GM12891 (cell line): ENCODE data around the gene STIM1.
"Not testable (repeated sequence)": the region's sequence is repeated elsewhere in the genome, so short reads cannot be mapped to it uniquely, and the experiment has no call there.

Source experiments
- DNase-seq: peaks from one replicate; pipeline ENCODE4 v3.0.0; 2011; ENCODE audit warnings: low spot score; ENCODE audit not compliant: insufficient read length
- FAIRE-seq: peaks from 2 replicates; lab custom pipeline; 2011; peaks lifted over from hg19 to GRCh38; lab: Jason Lieb, UNC
- PAX5 ChIP-seq: IDR thresholded peaks from 2 replicates; pipeline ENCODE4 v1.6.1; 2011; ENCODE audit warnings: low read length, moderate library complexity, mild to moderate bottlenecking; ENCODE audit not compliant: insufficient read depth, severe bottlenecking
- POLR2A ChIP-seq: IDR thresholded peaks from 2 replicates; pipeline ENCODE4 v1.6.1; 2011; ENCODE audit warnings: low read depth, low read length, control low read depth
- POLR2AphosphoS5 ChIP-seq: IDR thresholded peaks from 2 replicates; pipeline ENCODE4 v1.6.1; 2011; ENCODE audit warnings: low read depth, low read length, control low read depth
- POU2F2 ChIP-seq: IDR thresholded peaks from 2 replicates; pipeline ENCODE4 v1.6.1; 2011; ENCODE audit warnings: low read depth, mild to moderate bottlenecking, control low read depth, low read length, moderate library complexity
- SPI1 ChIP-seq: IDR thresholded peaks from 2 replicates; pipeline ENCODE4 v1.6.1; 2011; ENCODE audit warnings: low read depth, low read length, control low read depth
- TAF1 ChIP-seq: IDR thresholded peaks from 2 replicates; pipeline ENCODE4 v1.6.1; 2011; ENCODE audit warnings: low read depth, low read length, control low read depth

The STIM1 gene

DNA sequence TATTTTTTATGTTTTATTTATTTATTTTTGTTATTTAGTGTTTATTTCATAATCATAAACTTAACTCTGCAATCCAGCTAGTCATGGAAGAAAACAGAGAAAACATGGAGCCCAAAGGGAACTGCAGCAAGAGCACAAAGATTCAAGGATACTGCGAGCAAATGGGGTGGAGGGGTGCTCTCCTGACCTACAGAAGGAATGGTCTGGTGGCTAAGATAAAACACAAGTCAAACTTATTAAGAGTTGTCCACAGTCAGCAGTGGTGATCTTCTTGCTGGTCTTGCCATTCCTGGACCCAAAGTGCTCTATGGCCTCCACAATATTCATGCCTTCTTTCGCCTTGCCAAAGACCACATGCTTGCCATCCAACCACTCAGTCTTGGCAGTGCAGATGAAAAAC is 36.7 kb downstream of the STIM1 start:
- FAIRE-seq (no peak), DNase-seq (no peak)
- no peak for TF ChIP-seq PAX5
- no peak for TF ChIP-seq POLR2AphosphoS5
- no peak for TF ChIP-seq POU2F2
- TF ChIP-seq TAF1, result no peak
- TF ChIP-seq SPI1, result no peak
- TF ChIP-seq POLR2A, result no peak

DNA sequence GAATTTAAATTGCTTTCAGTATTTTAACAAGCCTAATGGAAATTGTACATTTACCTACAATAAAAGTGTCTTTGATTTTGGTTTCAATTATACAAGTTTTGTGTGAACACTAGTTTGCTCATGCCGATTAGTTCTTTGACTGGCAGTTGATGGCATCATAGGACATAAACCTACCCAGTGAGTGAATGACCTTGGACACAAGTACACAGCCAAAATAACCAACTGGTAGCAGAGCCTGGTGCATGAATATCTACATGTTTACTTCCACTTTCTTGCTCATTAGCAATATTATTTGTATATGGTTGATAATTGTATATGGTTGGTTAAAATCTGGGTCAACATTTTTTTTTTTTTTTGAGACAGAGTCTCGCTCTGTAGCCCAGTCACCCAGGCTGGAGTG is 37.8 kb downstream of the STIM1 start:
- TF ChIP-seq POU2F2, result no peak
- no peak for TF ChIP-seq POLR2AphosphoS5
- DNase-seq, result no peak
- FAIRE-seq, result peak; percentile 69

DNA sequence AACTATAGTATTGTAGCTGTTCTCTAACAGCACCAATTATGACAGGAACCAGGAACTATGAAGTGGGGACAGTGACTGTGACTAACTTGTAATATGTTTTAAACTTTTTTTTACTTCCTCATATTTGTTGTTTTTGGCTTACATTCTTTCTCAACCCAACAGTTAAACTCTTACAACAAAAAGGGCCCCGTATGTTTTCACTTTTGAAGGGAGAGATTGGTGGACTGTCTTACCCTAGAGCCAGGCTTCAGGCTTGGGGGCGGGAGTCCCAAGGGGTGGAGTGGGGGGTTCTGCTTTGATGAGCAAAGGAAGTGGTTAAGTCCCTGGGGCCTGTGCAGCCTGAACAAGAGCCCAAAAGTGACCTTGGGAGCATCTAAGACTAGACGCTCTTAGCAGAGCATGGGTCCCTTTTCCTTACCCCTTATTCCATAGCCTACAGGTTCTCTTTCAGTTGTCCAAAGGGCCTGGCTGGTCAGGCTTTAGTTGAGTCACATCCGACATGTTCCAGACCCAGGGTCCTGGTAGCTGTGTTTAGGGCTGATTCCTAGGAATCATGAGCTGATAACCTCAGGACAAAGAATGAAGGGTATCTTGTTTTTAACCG is 38.8 kb downstream of the STIM1 start:
- FAIRE-seq, result peak; percentile 77
- DNase-seq, result peak; percentile 71
- no peak for TF ChIP-seq POLR2AphosphoS5
- TF ChIP-seq POLR2A, result no peak; the same call in 1 of the 2 replicates
- TF ChIP-seq TAF1, result peak; percentile 48; the same call in 1 of the 2 replicates
- peak; percentile 98 for TF ChIP-seq PAX5
- peak; percentile 49; the same call in 1 of the 2 replicates for TF ChIP-seq SPI1
- TF ChIP-seq POU2F2, result peak; percentile 64; the same call in 1 of the 2 replicates

DNA sequence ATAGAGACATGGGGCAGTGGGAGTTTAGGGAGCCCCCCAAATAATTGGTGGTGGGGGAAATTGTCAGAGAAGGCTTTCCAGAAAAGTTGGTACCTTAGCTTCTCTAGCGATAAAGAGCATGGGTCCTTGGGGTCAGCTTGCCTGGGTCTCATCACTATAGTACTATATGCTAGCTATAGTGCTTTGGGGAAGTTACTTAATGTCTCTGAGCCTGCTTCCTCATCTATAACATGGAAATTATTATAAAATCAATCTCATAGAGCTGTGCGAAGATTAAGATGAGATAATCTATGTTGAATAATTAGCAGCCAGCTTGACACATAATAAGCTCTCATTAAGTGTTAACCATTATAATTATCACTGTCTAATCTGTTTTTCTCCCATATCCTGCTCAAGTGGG is 41.2 kb downstream of the STIM1 start:
- DNase-seq (no peak), FAIRE-seq (no peak)
- no peak for TF ChIP-seq TAF1
- no peak for TF ChIP-seq POU2F2
- TF ChIP-seq POLR2AphosphoS5, result no peak

DNA sequence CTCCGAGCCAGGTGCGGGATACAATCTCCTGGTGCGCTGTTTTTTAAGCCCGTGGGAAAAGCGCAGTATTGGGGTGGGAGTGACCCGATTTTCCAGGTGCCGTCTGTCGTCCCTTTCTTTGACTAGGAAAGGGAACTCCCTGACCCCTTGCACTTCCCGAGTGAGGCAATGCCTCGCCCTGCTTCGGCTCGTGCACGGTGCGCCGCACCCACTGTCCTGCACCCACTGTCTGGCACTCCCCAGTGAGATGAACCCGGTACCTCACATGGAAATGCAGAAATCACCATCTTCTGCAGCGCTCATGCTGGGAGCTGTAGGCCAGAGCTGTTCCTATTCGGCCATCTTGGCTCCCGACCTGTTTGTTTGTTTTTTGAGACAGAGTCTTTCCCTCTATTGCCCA is 44.8 kb downstream of the STIM1 start:
- DNase-seq, FAIRE-seq: not testable (repeated sequence)

DNA sequence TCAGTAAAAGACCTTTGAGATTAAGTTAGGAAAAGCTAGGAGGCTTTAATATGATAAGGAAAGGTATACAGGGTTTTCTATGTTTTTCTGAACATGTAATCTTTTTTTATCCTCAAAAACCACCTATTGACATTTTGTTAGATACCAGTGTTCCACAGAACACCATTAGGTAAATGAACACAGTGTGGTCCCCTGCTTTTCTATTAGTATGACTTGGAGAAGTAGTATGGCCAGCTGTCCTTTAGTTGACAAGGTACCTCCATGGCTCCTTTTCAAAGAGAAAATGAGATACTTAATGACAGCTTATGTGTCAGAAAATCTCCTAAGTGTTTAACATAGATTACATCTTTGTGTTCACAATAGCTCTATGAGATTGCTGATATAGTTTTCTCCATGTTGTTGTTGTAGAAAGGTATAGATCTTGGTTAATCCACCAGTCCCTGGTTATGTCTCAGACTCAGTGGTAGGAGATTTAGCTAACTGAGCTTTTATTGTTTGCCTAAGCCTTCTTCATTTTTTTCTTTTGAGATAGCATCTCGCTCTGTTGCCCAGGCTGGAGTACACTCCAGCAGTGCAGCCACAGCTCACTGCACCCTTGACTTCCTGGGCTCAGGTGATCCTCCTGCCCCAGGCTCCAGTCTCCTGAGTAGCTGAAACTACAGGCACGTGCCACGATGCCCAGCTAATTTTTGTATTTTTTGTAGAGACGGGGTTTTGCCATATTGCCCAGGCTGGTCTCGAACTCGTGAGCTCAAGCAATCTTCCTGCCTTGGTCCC is 46.0 kb downstream of the STIM1 start:
- TF ChIP-seq POLR2A, result no peak
- no peak for TF ChIP-seq SPI1
- no peak for TF ChIP-seq TAF1
- TF ChIP-seq POLR2AphosphoS5, result no peak
- TF ChIP-seq PAX5, result no peak
- TF ChIP-seq POU2F2, result no peak
- DNase-seq, result no peak
- FAIRE-seq, result no peak

DNA sequence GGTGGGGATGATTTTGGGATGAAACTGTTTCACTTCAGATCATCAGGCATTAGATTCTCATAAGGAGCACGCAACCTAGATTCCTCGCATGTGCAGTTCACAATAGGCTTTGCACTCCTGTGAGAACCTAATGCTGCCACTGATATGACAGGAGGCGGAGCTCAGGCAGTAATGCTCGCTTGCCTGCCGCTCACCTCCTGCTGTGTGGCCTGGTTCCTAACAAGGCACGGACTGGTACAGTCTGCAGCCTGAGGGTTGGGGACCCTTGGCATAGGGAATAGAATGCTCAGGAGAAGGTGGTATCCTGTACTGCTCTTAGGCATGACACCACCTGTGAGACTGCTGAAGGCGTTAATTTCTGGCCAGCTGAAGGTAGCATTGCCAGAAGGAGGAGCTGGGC is 47.0 kb downstream of the STIM1 start:
- DNase-seq (no peak), FAIRE-seq (no peak)
- no peak for TF ChIP-seq PAX5
- TF ChIP-seq POU2F2, result no peak
- TF ChIP-seq TAF1, result no peak
- TF ChIP-seq SPI1, result no peak
- TF ChIP-seq POLR2AphosphoS5, result no peak
- no peak for TF ChIP-seq POLR2A

DNA sequence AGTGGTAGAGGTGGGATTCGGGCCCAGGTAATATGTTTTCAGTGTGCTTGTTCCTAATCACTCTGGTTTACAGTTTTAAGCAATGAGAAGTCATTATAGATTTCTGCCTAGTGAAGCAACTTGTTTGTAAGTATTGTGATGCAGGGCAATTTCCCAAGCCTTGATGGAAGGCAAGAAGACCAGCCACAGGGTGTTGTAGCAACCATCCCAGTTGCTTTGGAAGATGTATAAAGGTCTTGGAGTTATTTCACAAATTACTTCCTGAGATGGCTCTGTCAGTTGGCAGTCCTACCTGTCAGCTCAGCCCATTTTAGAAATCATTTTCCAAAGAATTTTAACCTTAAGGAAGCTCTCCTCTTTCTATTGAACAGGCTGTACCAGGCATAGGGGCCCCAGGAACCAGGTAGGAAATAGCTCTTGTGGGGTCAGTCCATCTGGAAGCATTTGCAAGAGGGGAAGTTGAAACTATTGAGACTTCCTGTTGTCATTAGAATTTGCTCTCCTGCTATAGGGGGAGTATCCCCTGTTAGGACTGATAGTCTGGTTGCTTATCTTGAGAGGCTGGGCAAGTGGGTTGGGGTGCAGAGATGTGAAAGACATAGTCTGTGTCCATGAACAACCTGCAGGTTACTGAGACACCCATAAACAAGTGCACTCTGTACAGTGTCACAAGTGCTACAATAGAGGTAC is 47.9 kb downstream of the STIM1 start:
- no peak for DNase-seq
- FAIRE-seq, result peak; percentile 28
- TF ChIP-seq TAF1 (no peak), SPI1 (peak; percentile 55)

DNA sequence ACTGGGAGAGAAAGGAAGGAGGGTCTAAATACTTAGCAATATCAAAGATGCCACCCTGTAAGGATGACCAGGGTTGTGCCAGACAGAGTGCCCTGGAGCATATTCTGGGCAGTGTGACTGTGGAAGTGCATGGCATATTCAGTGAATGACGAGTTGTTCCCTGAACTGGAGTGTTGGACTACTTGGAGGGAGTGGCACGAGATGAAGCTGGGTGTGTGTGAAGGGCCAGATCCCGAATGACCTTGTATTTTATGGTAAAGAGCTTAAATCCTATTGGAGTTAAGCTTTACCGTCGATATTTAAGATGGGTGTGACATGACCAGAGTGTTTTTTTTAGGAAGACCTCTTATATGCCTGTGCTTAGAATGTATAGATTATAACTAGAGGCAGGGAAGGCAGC is 48.8 kb downstream of the STIM1 start:
- DNase-seq (no peak), FAIRE-seq (no peak)
- TF ChIP-seq POLR2A (no peak), POLR2AphosphoS5 (no peak), SPI1 (no peak), POU2F2 (no peak), PAX5 (no peak)

DNA sequence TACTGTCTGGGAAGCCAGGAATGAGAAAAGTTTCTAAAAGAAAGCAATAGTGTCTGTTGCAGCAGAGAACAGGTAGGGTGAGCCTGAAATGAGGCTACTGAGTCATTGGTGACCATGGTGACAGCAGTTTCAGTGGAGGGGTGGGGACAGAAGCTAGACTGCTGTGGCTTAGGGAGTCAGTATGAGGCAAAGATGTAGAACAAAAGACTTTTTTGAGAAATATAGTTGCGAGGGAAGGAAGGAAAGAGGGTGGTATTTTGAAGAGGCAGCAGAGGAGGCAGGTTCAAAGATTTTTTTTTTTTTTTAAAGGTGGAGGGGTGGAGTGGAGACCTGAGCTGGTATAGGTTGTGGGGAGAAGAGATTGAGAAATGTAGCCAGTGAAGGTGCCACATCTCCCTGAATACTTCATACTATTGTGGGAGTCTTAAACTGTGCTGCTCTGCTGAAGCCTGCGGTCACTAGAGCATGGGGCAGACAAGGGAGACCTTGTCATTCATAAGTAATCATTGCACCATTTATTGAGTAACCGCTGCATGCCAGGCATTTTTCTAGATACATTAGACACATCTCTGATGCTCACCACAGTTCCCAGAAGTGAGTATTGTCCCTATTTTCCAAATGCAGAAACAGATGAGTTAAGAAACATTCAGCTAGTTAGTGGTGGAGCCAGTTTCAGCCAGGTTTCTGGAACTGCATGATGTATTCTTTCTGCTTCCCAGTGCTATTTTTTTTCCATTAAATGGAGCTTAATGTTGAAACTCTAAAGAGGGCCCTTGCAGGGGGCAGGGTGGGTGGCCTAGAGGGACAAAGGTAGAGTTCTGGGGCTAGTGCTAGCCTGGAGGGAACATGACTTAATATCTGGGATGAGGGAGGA is 49.9 kb downstream of the STIM1 start:
- DNase-seq (peak; percentile 52), FAIRE-seq (peak; percentile 95)
- TF ChIP-seq POLR2AphosphoS5, result no peak
- TF ChIP-seq PAX5, result no peak
- no peak for TF ChIP-seq POU2F2
- TF ChIP-seq TAF1, result no peak
- TF ChIP-seq SPI1, result no peak
- no peak for TF ChIP-seq POLR2A
